Keratinocyte (primary cell): Measurements from ENCODE around the gene HPCAL1. TPM values are rescaled to one million over a fixed set of nuclear protein-coding genes. Genes with fewer than 3 reads are reported as not detected.
A peak's percentile ranks its signal among the peaks of the same experiment; 100 is the strongest.

Experiments used
- DNase-seq: peaks from one replicate; pipeline ENCODE4 v3.0.0-alpha.2; 2011; ENCODE audit warnings: low read depth, missing footprints, low spot score
- FAIRE-seq: peaks from 2 replicates; lab custom pipeline; 2011; peaks lifted over from hg19 to GRCh38; lab: Jason Lieb, UNC
- H2AFZ ChIP-seq: 2 replicates; pipeline ENCODE4 v1.6.0; 2012; ENCODE audit warnings: low read length, control low read depth, inconsistent platforms; ENCODE audit not compliant: control insufficient read depth
- H3K27ac ChIP-seq: 2 replicates; pipeline ENCODE4 v1.5.1; 2011; ENCODE audit warnings: low read length; ENCODE audit not compliant: control insufficient read depth, insufficient read depth
- H3K27me3 ChIP-seq: 3 replicates; pipeline ENCODE4 v1.6.0; 2011; ENCODE audit warnings: low read length; ENCODE audit not compliant: control insufficient read depth, insufficient read depth; ENCODE audit errors: extremely low read depth
- H3K36me3 ChIP-seq, 2 experiments: 2 replicates in 1 of 2; 3 replicates in 1 of 2; pipeline ENCODE4 v1.5.1; 2011; ENCODE audit warnings: low read length in 2 of 2, mild to moderate bottlenecking in 1 of 2; ENCODE audit not compliant: control insufficient read depth in 2 of 2, insufficient read depth in 2 of 2; ENCODE audit errors: extremely low read depth in 1 of 2
- H3K4me1 ChIP-seq: 3 replicates; pipeline ENCODE4 v1.5.1; 2011; ENCODE audit warnings: low read length; ENCODE audit not compliant: control insufficient read depth, insufficient read depth; ENCODE audit errors: extremely low read depth
- H3K4me2 ChIP-seq: 3 replicates; pipeline ENCODE4 v1.6.0; 2011; ENCODE audit warnings: low read depth, low read length; ENCODE audit not compliant: control insufficient read depth, insufficient read depth; ENCODE audit errors: extremely low read depth
- H3K4me3 ChIP-seq, 3 experiments: fragments of 200-600 bp in 1 of 3; sonication (generic) in 1 of 3; 2 replicates in 2 of 3; 3 replicates in 1 of 3; pipeline ENCODE4 v1.5.1; 2011 to 2016; ENCODE audit warnings: low read length in 3 of 3, mild to moderate bottlenecking in 3 of 3, control low read depth in 2 of 3, inconsistent platforms in 1 of 3, low read depth in 1 of 3, mixed read lengths in 1 of 3, mixed run types in 1 of 3, moderate library complexity in 1 of 3; ENCODE audit not compliant: control insufficient read depth in 2 of 3, insufficient read depth in 2 of 3; ENCODE audit errors: extremely low read depth in 1 of 3
- H3K79me2 ChIP-seq: 2 replicates; pipeline ENCODE4 v1.6.0; 2012; ENCODE audit warnings: low read length; ENCODE audit not compliant: control insufficient read depth, insufficient read depth
- H3K9ac ChIP-seq: 3 replicates; pipeline ENCODE4 v1.6.0; 2011; ENCODE audit warnings: low read length; ENCODE audit not compliant: control insufficient read depth, insufficient read depth; ENCODE audit errors: extremely low read depth
- H3K9me1 ChIP-seq: 3 replicates; pipeline ENCODE4 v1.6.0; 2011; ENCODE audit warnings: low read length; ENCODE audit not compliant: control insufficient read depth, insufficient read depth; ENCODE audit errors: extremely low read depth
- H3K9me3 ChIP-seq: 2 replicates; pipeline ENCODE4 v1.5.1; 2012; ENCODE audit warnings: low read depth, low read length; ENCODE audit not compliant: control insufficient read depth
- H4K20me1 ChIP-seq: 3 replicates; pipeline ENCODE4 v1.6.0; 2011; ENCODE audit warnings: low read length; ENCODE audit not compliant: control insufficient read depth, insufficient read depth; ENCODE audit errors: extremely low read depth
- CTCF ChIP-seq, 3 experiments: IDR thresholded peaks in 1 of 3; conservative IDR thresholded peaks in 1 of 3; optimal IDR thresholded peaks in 1 of 3; 2 replicates in 2 of 3; 3 replicates in 1 of 3; pipeline versions ENCODE3 to v1.5.1; 2011; ENCODE audit warnings: low read length in 3 of 3, mild to moderate bottlenecking in 3 of 3, moderate library complexity in 2 of 3, control low read depth in 1 of 3, inconsistent platforms in 1 of 3; ENCODE audit not compliant: insufficient read depth in 2 of 3; ENCODE audit errors: extremely low read depth in 1 of 3
- EZH2 ChIP-seq: IDR thresholded peaks from one replicate; pipeline ENCODE4 v1.6.1; 2012; ENCODE audit warnings: inconsistent platforms, mild to moderate bottlenecking, low read length, moderate library complexity
- dilution Hi-C: fragments of 300-500 bp; cut with MboI; formaldehyde crosslinking; loops from one replicate; pipeline ENCODE4 v1.7.0; 2020; ENCODE audit warnings: low sequenced_read_pairs; ENCODE audit not compliant: extremely low pct_ligation_motif_present
- polyA plus RNA-seq, 5 experiments: library from polyadenylated mRNA; depleted of rRNA in 3 of 5; stranded (reverse) in 3 of 5; stranded (forward) in 1 of 5; unstranded in 1 of 5; fragments of >200 nt; gene quantifications; 1 replicate in 1 of 5; 2 replicates in 3 of 5; 3 replicates in 1 of 5; pipeline versions ENCODE4 v1.2.1 to v1.2.3, GENCODE V29; 2011 to 2012; ENCODE audit warnings: missing spikeins in 2 of 5, low read depth in 1 of 5, low replicate concordance in 1 of 5

Gene HPCAL1
- polyA plus RNA-seq, 1 donor (not counting 4 experiments of a cell fraction or from before 2014, with no cell fraction given): 18.0 TPM

GRCh38 chr2:10412380-10412779, 109.7 kb downstream of the HPCAL1 start:
- no peaks in the 10 kb centered on the region for H3K27me3 ChIP-seq

GRCh38 chr2:10413503-10413902, 110.8 kb downstream of the HPCAL1 start:
- dilution Hi-C loops: no loop called here
- Histone ChIP-seq H3K27ac (peak overlapping the region; percentile 27), H3K27me3 (no peaks in the 10 kb centered on the region), H3K4me2 (peak overlapping the region; percentile 27), H3K9ac (no peak overlapping the region), H3K9me3 (no peaks in the 10 kb centered on the region), H3K79me2 (no peaks in the 10 kb centered on the region), H3K36me3 (peaks cover 2 to 10% of the 10 kb centered on the region in 2 experiments), H3K9me1 (peaks cover 4% of the 10 kb centered on the region), H2AFZ (no peak overlapping the region), H3K4me3 (no peak overlapping the region), H4K20me1 (peaks cover 2% of the 10 kb centered on the region), H3K4me1 (peaks cover 37% of the 10 kb centered on the region)
- TF ChIP-seq EZH2 (no peak), CTCF (optimal IDR thresholded peaks at IDR 0.05 in 1 of 3, IDR thresholded peaks at IDR 0.05 in 1 of 3, conservative IDR thresholded peaks at IDR 0.05 in 1 of 3; ENCODE audit: extremely low read depth in 1 of 3, insufficient read depth in 2 of 3, low read length in 3 of 3) (no peak)
- DNase-seq: no peak
- FAIRE-seq: no peak

More at GRCh38 chr2:10412380-10412779, 109.7 kb downstream of the HPCAL1 start:
- H3K4me3 ChIP-seq: no peak overlapping the region
- peaks cover 2% of the 10 kb centered on the region for H4K20me1 ChIP-seq
- no peaks in the 10 kb centered on the region for H3K9me3 ChIP-seq
- no peak for DNase-seq
- no peak overlapping the region for H3K27ac ChIP-seq
- H3K4me1 ChIP-seq: peaks cover 49% of the 10 kb centered on the region
- no peak overlapping the region for H3K4me2 ChIP-seq
- no peaks in the 10 kb centered on the region for H3K79me2 ChIP-seq
- peaks cover 4% of the 10 kb centered on the region for H3K9me1 ChIP-seq
- no peak overlapping the region for H2AFZ ChIP-seq
- H3K9ac ChIP-seq: no peak overlapping the region
- TF ChIP-seq EZH2 (no peak), CTCF (optimal IDR thresholded peaks at IDR 0.05 in 1 of 3, IDR thresholded peaks at IDR 0.05 in 1 of 3, conservative IDR thresholded peaks at IDR 0.05 in 1 of 3; ENCODE audit: extremely low read depth in 1 of 3, insufficient read depth in 2 of 3, low read length in 3 of 3) (no peak)
- FAIRE-seq: peak; percentile 52
- dilution Hi-C loops: no loop called here
- peaks cover 2 to 10% of the 10 kb centered on the region in 2 experiments for H3K36me3 ChIP-seq
